Heart left ventricle (tissue), 16 donors: Measurements from ENCODE around the gene LRRC37A3. TPM values are rescaled to one million over a fixed set of nuclear protein-coding genes. Genes with fewer than 3 reads are reported as not detected.
A peak's percentile ranks its signal among the peaks of the same experiment; 100 is the strongest.
"Not testable (repeated sequence)": the region's sequence is repeated elsewhere in the genome, so short reads cannot be mapped to it uniquely, and the experiment has no call there.

Experiments
- ATAC-seq, 4 donors: fragments of 200-7000 bp; cut with Tn5 transposase; one replicate each; pipeline ENCODE4 v1.9.1; 2020 to 2022; ENCODE audit warnings: moderate library complexity in 4 of 4, mild to moderate bottlenecking in 3 of 4, moderate number of reproducible peaks in 1 of 4
- DNase-seq, 5 donors: peaks; one replicate each; pipeline ENCODE4 v3.0.0-alpha.2; 2020
- H3K27ac ChIP-seq, 12 donors: fragments of 200-600 bp; sonication (generic) in 4 of 12; one replicate each; pipeline versions ENCODE4 v1.5.0 to v1.8.0; 2016 to 2022; ENCODE audit warnings: mild to moderate bottlenecking in 2 of 12
- H3K27me3 ChIP-seq, 9 donors: fragments of 200-600 bp; sonication (generic) in 2 of 9; one replicate each; pipeline versions ENCODE4 v1.5.1 to v1.8.0; 2016 to 2022; ENCODE audit warnings: mild to moderate bottlenecking in 3 of 9
- H3K36me3 ChIP-seq, 9 donors: fragments of 200-600 bp; sonication (generic) in 2 of 9; one replicate each; pipeline versions ENCODE4 v1.5.0 to v1.8.0; 2018 to 2022; ENCODE audit warnings: mild to moderate bottlenecking in 2 of 9
- H3K4me1 ChIP-seq, 12 donors: fragments of 200-600 bp; sonication (generic) in 4 of 12; one replicate each; pipeline versions ENCODE4 v1.5.0 to v1.8.0; 2016 to 2022; ENCODE audit warnings: mild to moderate bottlenecking in 3 of 12
- H3K4me3 ChIP-seq, 12 donors: fragments of 200-600 bp; sonication (generic) in 4 of 12; one replicate each; pipeline versions ENCODE4 v1.5.0 to v1.8.0; 2017 to 2022; ENCODE audit warnings: mild to moderate bottlenecking in 9 of 12, moderate library complexity in 4 of 12
- H3K9me3 ChIP-seq, 12 donors: fragments of 200-600 bp; sonication (generic) in 4 of 12; one replicate each; pipeline versions ENCODE4 v1.5.0 to v1.8.0; 2016 to 2022; ENCODE audit warnings: mild to moderate bottlenecking in 1 of 12
- CTCF ChIP-seq, 12 donors: fragments of 200-600 bp; sonication (generic) in 4 of 12; IDR thresholded peaks; one replicate each; pipeline versions ENCODE4 v1.5.0 to v1.8.0; 2018 to 2022; ENCODE audit warnings: antibody characterized with exemption in 12 of 12, mild to moderate bottlenecking in 5 of 12
- POLR2A ChIP-seq, 2 donors: fragments of 450-650 bp; IDR thresholded peaks; one replicate each; pipeline ENCODE4 v1.6.1; 2017; ENCODE audit warnings: antibody characterized with exemption in 2 of 2, mild to moderate bottlenecking in 2 of 2, moderate library complexity in 2 of 2
- WGBS, 4 donors: extraction: QIAGEN DNeasy Blood & Tissue Kit in 2 of 4; methylation state at CpG; one replicate each; pipeline versions ENCODE4 v1.1.5 to v1.1.7; 2013 to 2018; 5-methylcytosine and 5-hydroxymethylcytosine counted together
- intact Hi-C, 10 donors: fragments of 100-400 bp; cut with DNase I; formaldehyde crosslinking; loops; one replicate each; pipeline versions ENCODE4 v1.11.1 to v1.14.2; 2022
- long read RNA-seq, 3 donors: library from polyadenylated mRNA; unstranded; transcript quantifications; one replicate each; pipeline ENCODE4 v2.0.0, GENCODE V29; 2020 to 2021
- polyA plus RNA-seq, 2 donors: library from polyadenylated mRNA; stranded (reverse); fragments of 200-250 nt; gene quantifications; one replicate each; pipeline ENCODE4 v1.2.3, GENCODE V29; 2013
- total RNA-seq, 9 donors: library from RNA; depleted of rRNA in 2 of 9; stranded (reverse); fragments of >200 nt in 2 of 9; fragmentation: NEBNext Ultra II Directional in 3 of 9; extraction: Animal tissue kit (Norgen Biotek cat#: 25700) in 3 of 9; gene quantifications; one replicate each; pipeline versions ENCODE4 v1.1.0 to v1.2.4, GENCODE V29; 2016 to 2023
- donor health status: ischemic (EF 13 %, LVEDD 7.1; RV severe dilation, severe dysfunction).
- donor health status: healthy with polysubstance abuse.
- donor health status: DM: no; HTN: yes; CAD: no.
- donor health status: DM: no; HTN: no; CAD: no.
- donor health status: ischemic (EF 25% LVEDD 6.9; RV normal size, moderate dysfunction).
- donor health status: ischemic (EF 25% LVEDD 5.7; RV mildly dilated, moderate dysfunction).
- donor health status: healthy.
- donor health status: DM: yes; HTN: yes; CAD: no.
- donor health status: ischemic (EF 35%, LVEDD 5.7; RV mildly dilated, moderate dysfunction).
- donor health status: nonischemic (EF 11% LVEDD 7.7; RV severe dilation, severe dysfunction).
- donor health status: DM: yes; HTN: yes; CAD: no.
- donor health status: PGD.
- donor health status: ischemic (EF 29% LVEDD 5.4; RV normal size, mild dysfunction).
- donor health status: nonischemic (EF 23%, LVEDD 6.1; RV moderate dilation, normal function).

The LRRC37A3 gene
- 1 to 10 TPM in 8 of 9 donors, under 1 TPM in 1; 0.69 to 7.4 (median 3.2) TPM for total RNA-seq
- 1 to 10 TPM; 1.1 to 2.5 TPM for polyA plus RNA-seq
- long read RNA-seq, donor 1, partial matches to known transcripts, result 0 of 1 reads
- long read RNA-seq, donor 1, other reads (novel, unspliced or antisense), result 1 of 1 reads
- long read RNA-seq, donor 2, result 0 reads
- long read RNA-seq, donor 3, result 0 reads

GRCh38 chr17:64919289-64920025 lies at the start of gene LRRC37A3:
Gene LRRC37A3, minus strand, starts transcription at chr17:64919478. Its CDS starts 22,221 bp downstream, at chr17:64897257.
- peak in 1 of 2 donors; percentile 68 for TF ChIP-seq POLR2A (IDR thresholded peaks at IDR 0.05)
- peak; percentile 84 to 99 (median 96) for TF ChIP-seq CTCF (IDR thresholded peaks at IDR 0.05)
- DNase-seq, result peak; percentile 97 to 100 (median 99)
- not testable (repeated sequence) for H3K27me3 ChIP-seq, H3K36me3 ChIP-seq, H3K9me3 ChIP-seq
- Histone ChIP-seq H3K4me3 (peak within 1 kb of the TSS; percentile 60 to 88 (median 74)), H3K4me1 (peaks cover 0 to 16% (median 3%) of the 10 kb centered on the region in 12 donors), H3K27ac (peak within 1 kb of the TSS; percentile 80 to 97 (median 93))
- peak; percentile 99 for ATAC-seq
- intact Hi-C loops, result loop anchor here in 1 of 10 donors (5.0 kb wide), 1 partner anchor 278 kb away; no protein-coding TSS in a partner anchor
- 1 to 5% (median 2%) methylated on average over 18 to 69 of the region's 70 CpGs for WGBS, 4 donors

GRCh38 chr17:64965873-64966287 lies 46.6 kb upstream of the LRRC37A3 start:
- Histone ChIP-seq H3K36me3 (peaks cover 0 to 17% (median under 1%) of the 10 kb centered on the region in 9 donors), H3K4me1 (peaks cover 0 to 42% (median 10%) of the 10 kb centered on the region in 12 donors), H3K27ac (peak overlapping the region in 11 of 12 donors; percentile 38 to 78 (median 69)), H3K4me3 (peak overlapping the region in 9 of 12 donors; percentile 39 to 57 (median 47))
- 0 to 1% (median 0%) methylated on average over 11 to 35 of the region's 35 CpGs for WGBS, 4 donors
- ATAC-seq, result peak; percentile 89 to 98 (median 96)
- intact Hi-C loops, result loop anchor here in 2 of 10 donors (5.0 kb wide), 2 partner anchors 136 to 141 kb away; no protein-coding TSS in a partner anchor
- not testable (repeated sequence) for H3K27me3 ChIP-seq, H3K9me3 ChIP-seq
- DNase-seq, result peak; percentile 51 to 85 (median 73)
- peak in 1 of 2 donors; percentile 26 for TF ChIP-seq POLR2A (IDR thresholded peaks at IDR 0.05)
- TF ChIP-seq CTCF (IDR thresholded peaks at IDR 0.05), result peak in 9 of 12 donors; percentile 21 to 57 (median 43)

GRCh38 chr17:64965256-64965872 lies 46.1 kb upstream of the LRRC37A3 start:
- not testable (repeated sequence) for DNase-seq, H3K27me3 ChIP-seq, ATAC-seq, H3K9me3 ChIP-seq
- Histone ChIP-seq H3K36me3 (peaks cover 0 to 12% (median 0%) of the 10 kb centered on the region in 9 donors), H3K27ac (peak overlapping the region in 11 of 12 donors; percentile 38 to 78 (median 69)), H3K4me1 (peaks cover 0 to 42% (median 10%) of the 10 kb centered on the region in 12 donors), H3K4me3 (peak overlapping the region in 9 of 12 donors; percentile 39 to 57 (median 47))
- intact Hi-C loops, result loop anchor here in 2 of 10 donors (5.0 kb wide), 2 partner anchors 137 to 142 kb away; no protein-coding TSS in a partner anchor
- WGBS, 4 donors, result 55 to 60% (median 59%) methylated on average over 11 of the region's 14 CpGs

- WGBS, 4 donors, result 87 to 95% (median 90%) methylated on average over 9 of the region's 9 CpGs
Observed at GRCh38 chr17:64964796-64965195, 45.5 kb upstream of the LRRC37A3 start.

GRCh38 chr17:64963814-64964213 lies 44.5 kb upstream of the LRRC37A3 start:
- not testable (repeated sequence) for ATAC-seq, H3K27me3 ChIP-seq, H3K9me3 ChIP-seq, DNase-seq, H3K27ac ChIP-seq, H3K36me3 ChIP-seq, H3K4me3 ChIP-seq
- intact Hi-C loops, result loop anchor here in 4 of 10 donors (5.0 kb wide), 3 partner anchors 37 to 187 kb away; no protein-coding TSS in a partner anchor
- 82 to 92% (median 90%) methylated on average over 2 of the region's 2 CpGs for WGBS, 4 donors
- peaks cover 0 to 34% (median 10%) of the 10 kb centered on the region in 12 donors for H3K4me1 ChIP-seq

More at GRCh38 chr17:64964796-64965195, 45.5 kb upstream of the LRRC37A3 start:
- peaks cover 0 to 41% (median 10%) of the 10 kb centered on the region in 12 donors for H3K4me1 ChIP-seq
- H3K9me3 ChIP-seq, result no peaks in the 10 kb centered on the region
- no peak for ATAC-seq
- no peak overlapping the region for H3K4me3 ChIP-seq
- intact Hi-C loops, result loop anchor here in 5 of 10 donors (5.0 kb wide), 4 partner anchors 37 to 187 kb away; no protein-coding TSS in a partner anchor
- H3K36me3 ChIP-seq, result peaks cover 0 to 8% (median 0%) of the 10 kb centered on the region in 9 donors
- no peak for DNase-seq
- TF ChIP-seq POLR2A (IDR thresholded peaks at IDR 0.05) (no peak), CTCF (IDR thresholded peaks at IDR 0.05) (no peak)
- no peak overlapping the region for H3K27ac ChIP-seq
- no peaks in the 10 kb centered on the region for H3K27me3 ChIP-seq
